LoVo (cell line): Measurements from ENCODE around the gene WDPCP.
"Not testable (repeated sequence)": the region's sequence is repeated elsewhere in the genome, so short reads cannot be mapped to it uniquely, and the experiment has no call there.

ENCODE experiments used
- DNase-seq: peaks from one replicate; pipeline ENCODE4 v3.0.0-alpha.2; 2016; ENCODE audit warnings: low spot score

The WDPCP gene

GRCh38 chr2:63099032-63099431, 489.2 kb downstream of the WDPCP start:
- DNase-seq = no peak

GRCh38 chr2:63096491-63096890, 491.8 kb downstream of the WDPCP start:
- DNase-seq = no peak

GRCh38 chr2:63093502-63093901, 494.8 kb downstream of the WDPCP start:
- DNase-seq = no peak

GRCh38 chr2:63092857-63093256, 495.4 kb downstream of the WDPCP start:
- DNase-seq = no peak

GRCh38 chr2:63092401-63092800, 495.9 kb downstream of the WDPCP start:
- DNase-seq = no peak

GRCh38 chr2:63086687-63087086, 501.6 kb downstream of the WDPCP start:
- no peak for DNase-seq

- no peak for DNase-seq
Observed at GRCh38 chr2:63081404-63081803, 506.9 kb downstream of the WDPCP start.

GRCh38 chr2:63078852-63079606, 509.2 kb downstream of the WDPCP start:
- DNase-seq = no peak

GRCh38 chr2:63074399-63074798, 513.9 kb downstream of the WDPCP start:
- DNase-seq = not testable (repeated sequence)

- DNase-seq = no peak
Observed at GRCh38 chr2:63073994-63074393, 514.3 kb downstream of the WDPCP start.

- DNase-seq = no peak
Observed at GRCh38 chr2:63071664-63072063, 516.6 kb downstream of the WDPCP start.
